Omental fat pad (tissue), 4 donors: ENCODE data around the gene SGO2. TPM values are rescaled to one million over a fixed set of nuclear protein-coding genes. Genes with fewer than 3 reads are reported as not detected.
A peak's percentile ranks its signal among the peaks of the same experiment; 100 is the strongest.
"Not testable (repeated sequence)": the region's sequence is repeated elsewhere in the genome, so short reads cannot be mapped to it uniquely, and the experiment has no call there.

ENCODE experiments used
- ATAC-seq: fragments of 150-250 bp; one replicate; pipeline ENCODE4 v1.9.1; 2016; ENCODE audit warnings: mild to moderate bottlenecking, moderate library complexity; ENCODE audit not compliant: low FRiP score
- DNase-seq: peaks from one replicate; pipeline ENCODE4 v3.0.0-alpha.2; 2019; ENCODE audit warnings: low spot score
- total RNA-seq, 4 donors: library from RNA; depleted of rRNA; stranded (reverse); fragments of >200 nt; gene quantifications; one replicate each; pipeline ENCODE4 v1.1.0, GENCODE V29; 2016
- TF ChIP-seq, protein P1 (sequence below), 3 donors: fragments of 450-650 bp; IDR thresholded peaks; one replicate each; pipeline ENCODE4 v1.5.1; 2016 to 2017; ENCODE audit warnings: antibody characterized with exemption in 3 of 3, mild to moderate bottlenecking in 3 of 3, moderate library complexity in 2 of 3

Gene SGO2
- total RNA-seq, 4 donors from 2014 or later = 4.7 to 18.7 (median 9.5) TPM

DNA sequence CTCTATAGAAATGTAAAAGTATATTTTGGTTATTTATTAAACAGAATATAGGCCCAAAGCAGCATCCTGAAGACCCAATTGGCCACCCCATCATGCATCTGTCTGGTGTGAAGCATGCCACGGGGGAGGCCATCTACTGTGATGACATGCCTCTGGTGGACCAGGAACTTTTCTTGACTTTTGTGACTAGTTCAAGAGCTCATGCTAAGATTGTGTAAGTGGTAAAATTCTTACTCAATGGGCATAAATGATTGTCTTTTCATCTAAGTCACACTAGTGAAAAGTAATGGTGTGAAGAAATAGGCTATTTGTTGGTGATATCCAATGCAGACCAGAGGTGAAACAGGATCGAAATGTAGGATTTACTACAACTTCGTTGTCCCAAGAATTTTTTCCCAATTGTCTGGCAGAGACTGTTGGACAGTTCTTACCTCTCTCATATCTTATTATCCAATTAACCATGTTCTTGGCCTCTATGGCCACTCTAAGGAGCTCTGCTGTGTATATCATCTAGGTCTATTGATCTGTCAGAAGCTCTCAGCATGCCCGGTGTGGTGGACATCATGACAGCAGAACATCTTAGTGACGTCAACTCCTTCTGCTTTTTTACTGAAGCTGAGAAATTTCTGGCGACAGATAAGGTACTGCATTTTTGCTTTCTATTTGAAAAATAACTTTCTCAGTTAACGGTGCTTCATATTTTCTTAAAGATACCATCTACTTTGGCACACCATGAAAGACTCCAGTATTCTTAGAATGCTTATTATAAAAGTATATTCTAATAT lies 94.8 kb downstream of the SGO2 start:
- DNase-seq (no peak), ATAC-seq (no peak)
- TF ChIP-seq, protein P1, sequence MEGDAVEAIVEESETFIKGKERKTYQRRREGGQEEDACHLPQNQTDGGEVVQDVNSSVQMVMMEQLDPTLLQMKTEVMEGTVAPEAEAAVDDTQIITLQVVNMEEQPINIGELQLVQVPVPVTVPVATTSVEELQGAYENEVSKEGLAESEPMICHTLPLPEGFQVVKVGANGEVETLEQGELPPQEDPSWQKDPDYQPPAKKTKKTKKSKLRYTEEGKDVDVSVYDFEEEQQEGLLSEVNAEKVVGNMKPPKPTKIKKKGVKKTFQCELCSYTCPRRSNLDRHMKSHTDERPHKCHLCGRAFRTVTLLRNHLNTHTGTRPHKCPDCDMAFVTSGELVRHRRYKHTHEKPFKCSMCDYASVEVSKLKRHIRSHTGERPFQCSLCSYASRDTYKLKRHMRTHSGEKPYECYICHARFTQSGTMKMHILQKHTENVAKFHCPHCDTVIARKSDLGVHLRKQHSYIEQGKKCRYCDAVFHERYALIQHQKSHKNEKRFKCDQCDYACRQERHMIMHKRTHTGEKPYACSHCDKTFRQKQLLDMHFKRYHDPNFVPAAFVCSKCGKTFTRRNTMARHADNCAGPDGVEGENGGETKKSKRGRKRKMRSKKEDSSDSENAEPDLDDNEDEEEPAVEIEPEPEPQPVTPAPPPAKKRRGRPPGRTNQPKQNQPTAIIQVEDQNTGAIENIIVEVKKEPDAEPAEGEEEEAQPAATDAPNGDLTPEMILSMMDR (IDR thresholded peaks at IDR 0.05) = no peak

DNA sequence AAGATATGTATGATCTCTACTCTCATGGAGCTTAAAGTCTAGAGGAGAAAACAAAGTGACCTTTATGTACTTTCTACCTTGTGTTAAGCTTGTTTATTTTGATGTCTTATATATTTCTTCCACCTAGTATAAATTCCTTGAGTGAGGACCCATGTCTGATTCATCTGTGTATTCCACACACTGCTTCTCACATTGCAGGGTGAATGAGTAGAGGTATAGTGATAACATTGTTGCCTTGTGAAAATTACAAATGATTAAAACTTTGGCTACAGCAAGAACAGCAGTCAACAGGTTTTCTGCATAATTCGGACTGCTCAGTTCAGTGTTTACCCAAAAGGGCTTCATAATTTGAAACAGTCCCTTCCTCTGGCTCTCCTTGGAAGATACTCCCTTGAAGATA lies 96.1 kb downstream of the SGO2 start:
- TF ChIP-seq, protein P1 (IDR thresholded peaks at IDR 0.05) = no peak
- ATAC-seq = no peak
- no peak for DNase-seq

DNA sequence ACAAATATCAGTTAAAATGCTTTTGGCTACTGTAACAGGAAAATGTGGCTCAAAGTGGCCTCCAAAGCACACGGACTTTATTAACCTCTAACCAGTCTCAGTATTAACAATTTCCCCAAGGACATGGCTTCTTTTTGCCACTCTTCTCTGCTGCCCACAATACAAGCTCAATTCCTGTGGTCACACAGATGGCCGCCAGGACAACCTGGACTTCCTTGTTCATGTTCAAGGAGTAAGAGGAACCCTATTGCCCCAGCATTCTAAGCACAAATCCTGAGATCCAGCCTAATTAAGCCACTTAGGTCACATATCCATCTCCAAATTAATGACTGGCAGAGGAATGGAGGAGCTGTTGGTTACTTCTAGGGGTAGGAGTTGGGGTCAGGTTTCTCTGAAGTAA lies 98.0 kb downstream of the SGO2 start:
- no peak for DNase-seq
- ATAC-seq = no peak
- TF ChIP-seq, protein P1 (IDR thresholded peaks at IDR 0.05) = no peak

DNA sequence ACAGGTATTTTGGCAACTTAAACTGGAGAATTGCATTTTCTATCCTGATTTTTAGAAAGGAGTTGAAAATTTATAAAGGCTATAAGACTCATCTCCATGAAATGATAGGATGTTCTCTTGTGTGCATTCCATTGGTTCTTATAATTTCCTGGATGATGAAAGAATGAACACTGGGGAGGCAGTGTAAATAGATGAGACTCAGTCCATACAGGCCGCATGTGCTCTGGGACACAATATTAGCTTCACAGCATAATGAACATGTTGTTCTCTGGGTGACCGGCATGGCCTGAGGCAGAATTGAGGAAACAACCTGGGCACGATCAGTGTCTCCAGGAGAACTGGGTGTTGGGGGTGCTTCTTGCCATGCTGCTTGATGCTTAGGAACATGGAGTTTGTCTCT lies 98.7 kb downstream of the SGO2 start:
- ATAC-seq (no peak), DNase-seq (no peak)
- TF ChIP-seq, protein P1 (IDR thresholded peaks at IDR 0.05) = no peak

DNA sequence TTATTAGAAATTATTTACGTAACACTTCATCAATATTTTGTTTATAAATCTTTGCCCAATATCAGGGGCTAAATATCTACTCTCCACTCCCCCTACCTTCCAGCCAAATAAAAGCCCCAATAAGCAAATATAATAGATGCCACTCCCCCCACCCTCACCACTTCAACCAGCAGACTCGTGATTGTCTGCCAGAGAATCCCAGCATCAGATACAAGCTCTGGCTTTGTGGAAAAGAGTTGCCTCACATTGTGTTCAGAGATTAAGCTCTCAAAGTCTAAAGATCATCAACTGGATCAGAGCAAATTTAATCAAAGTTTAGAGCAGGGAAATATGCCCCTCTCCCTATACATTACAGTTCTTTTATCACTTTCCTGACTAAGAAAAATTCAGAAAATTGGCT lies 99.3 kb downstream of the SGO2 start:
- TF ChIP-seq, protein P1 (IDR thresholded peaks at IDR 0.05) = no peak
- ATAC-seq (no peak), DNase-seq (no peak)

DNA sequence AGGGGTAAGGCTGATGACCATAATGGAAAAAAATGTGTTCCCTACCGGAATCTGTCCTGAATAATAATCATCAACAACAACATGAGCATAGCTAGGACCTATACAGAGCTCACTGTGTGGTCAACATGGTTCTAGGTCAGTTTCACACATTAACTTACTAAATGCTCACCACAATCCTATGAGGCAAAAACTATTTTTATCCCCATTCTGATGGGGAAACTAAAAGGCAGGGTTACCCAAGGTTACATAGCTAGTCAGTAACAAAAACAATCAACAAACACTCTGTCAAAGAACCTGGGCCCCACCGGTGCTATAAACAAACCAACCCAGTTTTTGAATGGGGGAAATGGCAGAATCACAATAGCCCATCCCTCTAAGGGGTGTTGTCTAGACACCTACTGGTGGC lies 100.0 kb downstream of the SGO2 start:
- TF ChIP-seq, protein P1 (IDR thresholded peaks at IDR 0.05) = no peak
- ATAC-seq = no peak
- no peak for DNase-seq

DNA sequence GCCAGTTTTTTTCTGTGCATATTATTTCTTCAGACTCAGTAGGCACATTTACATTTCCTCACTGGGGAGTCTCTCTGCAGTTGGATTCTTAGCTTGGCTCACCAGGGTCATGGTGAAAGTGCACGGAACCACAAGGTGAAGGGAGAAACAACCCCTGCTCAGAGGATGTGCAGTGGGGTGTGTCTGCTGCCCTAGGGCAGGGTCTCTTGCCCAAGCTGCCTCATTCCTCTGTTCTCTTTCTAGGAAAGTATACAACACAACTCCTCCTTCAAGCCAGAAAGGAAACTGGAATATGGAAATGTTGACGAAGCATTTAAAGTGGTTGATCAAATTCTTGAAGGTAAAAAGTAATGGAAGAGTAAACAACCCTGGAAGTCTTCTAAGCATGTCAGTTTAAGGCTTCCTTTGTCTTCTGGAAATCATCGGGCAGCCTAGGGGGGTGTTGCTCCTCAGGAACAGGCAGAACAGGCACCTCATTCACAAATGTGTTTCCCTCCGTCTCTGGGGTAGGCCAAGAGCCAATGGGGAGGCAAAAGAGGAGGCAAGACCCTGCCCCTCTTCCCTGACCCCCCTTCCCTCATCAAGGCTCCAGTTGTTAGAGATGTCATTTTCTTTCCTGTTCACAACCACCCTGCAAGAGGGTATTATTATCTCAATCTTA lies 101.2 kb downstream of the SGO2 start:
- TF ChIP-seq, protein P1 (IDR thresholded peaks at IDR 0.05) = no peak
- ATAC-seq = no peak
- DNase-seq = no peak

DNA sequence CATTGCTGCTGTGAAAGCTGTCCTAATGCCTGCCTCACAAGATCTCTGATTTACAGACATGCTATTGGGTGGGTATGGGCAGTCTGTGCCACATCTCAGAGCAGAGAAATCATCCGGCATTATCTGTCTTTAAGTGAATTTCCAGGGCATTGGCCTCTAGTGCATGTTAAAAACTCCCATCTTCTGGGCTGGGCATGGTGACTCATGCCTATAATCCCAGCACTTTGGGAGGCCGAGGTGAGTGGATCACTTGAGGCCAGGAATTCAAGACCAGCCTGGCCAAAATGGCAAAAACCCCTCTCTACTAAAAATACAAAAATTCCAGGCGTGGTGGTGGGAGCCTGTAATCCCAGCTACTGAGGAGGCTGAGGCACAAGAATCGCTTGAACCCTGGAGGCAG lies 102.5 kb downstream of the SGO2 start:
- peak; percentile 58 for ATAC-seq
- DNase-seq = not testable (repeated sequence)
